ENCODE results near the gene EXOG. TPM values are rescaled to one million over a fixed set of nuclear protein-coding genes. Genes with fewer than 3 reads are reported as not detected.

Gene EXOG
- total and polyA plus RNA-seq, 2 donors (not counting 1 experiment from before 2014, with no cell fraction given) = 8.8 to 36.8 TPM

DNA sequence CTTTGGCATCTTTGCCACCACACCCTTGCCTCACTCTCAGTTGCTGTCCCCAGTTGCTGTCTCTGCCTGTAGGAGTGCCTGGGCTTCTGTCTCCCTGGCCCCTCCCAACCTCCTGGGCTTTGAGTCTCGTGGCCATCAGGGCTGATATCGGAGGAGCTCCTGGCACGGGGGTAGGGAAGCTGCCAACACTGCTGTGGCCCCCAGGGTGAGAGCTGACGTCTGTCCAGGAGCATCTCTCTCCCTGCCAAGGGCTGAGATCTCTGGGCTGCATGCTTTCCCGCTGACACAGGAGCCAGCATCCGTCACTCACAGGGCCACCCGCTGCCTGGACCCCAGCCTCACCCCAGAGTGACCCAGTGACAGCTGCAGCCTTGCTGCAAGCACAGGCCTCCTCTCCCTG, 47.4 kb downstream of the EXOG start:
- no peaks in the 10 kb centered on the region for H3K79me2 ChIP-seq (ENCODE audit: control insufficient read depth, insufficient read depth, low read length)
- no peak overlapping the region for H2AFZ ChIP-seq (ENCODE audit: insufficient read depth, low read depth, low read length, poor library complexity, severe bottlenecking)
- H3K27me3 ChIP-seq (replicated peaks in 1 of 4; ENCODE audit: control extremely low read depth in 1 of 4, control insufficient read depth in 3 of 4, insufficient read depth in 4 of 4, low read length in 3 of 4) = no peaks in the 10 kb centered on the region
- no peak overlapping the region for H3K4me2 ChIP-seq (replicated peaks; ENCODE audit: low read depth, low read length, poor library complexity, severe bottlenecking)
- H3K4me1 ChIP-seq (ENCODE audit: control insufficient read depth in 2 of 2, insufficient read depth in 2 of 2, low read length in 2 of 2) = no peaks in the 10 kb centered on the region
- no peak overlapping the region for H3K9ac ChIP-seq (ENCODE audit: low read length)
- H3K4me1 Mint-ChIP-seq = no peaks in the 10 kb centered on the region
- TF ChIP-seq, protein P1, sequence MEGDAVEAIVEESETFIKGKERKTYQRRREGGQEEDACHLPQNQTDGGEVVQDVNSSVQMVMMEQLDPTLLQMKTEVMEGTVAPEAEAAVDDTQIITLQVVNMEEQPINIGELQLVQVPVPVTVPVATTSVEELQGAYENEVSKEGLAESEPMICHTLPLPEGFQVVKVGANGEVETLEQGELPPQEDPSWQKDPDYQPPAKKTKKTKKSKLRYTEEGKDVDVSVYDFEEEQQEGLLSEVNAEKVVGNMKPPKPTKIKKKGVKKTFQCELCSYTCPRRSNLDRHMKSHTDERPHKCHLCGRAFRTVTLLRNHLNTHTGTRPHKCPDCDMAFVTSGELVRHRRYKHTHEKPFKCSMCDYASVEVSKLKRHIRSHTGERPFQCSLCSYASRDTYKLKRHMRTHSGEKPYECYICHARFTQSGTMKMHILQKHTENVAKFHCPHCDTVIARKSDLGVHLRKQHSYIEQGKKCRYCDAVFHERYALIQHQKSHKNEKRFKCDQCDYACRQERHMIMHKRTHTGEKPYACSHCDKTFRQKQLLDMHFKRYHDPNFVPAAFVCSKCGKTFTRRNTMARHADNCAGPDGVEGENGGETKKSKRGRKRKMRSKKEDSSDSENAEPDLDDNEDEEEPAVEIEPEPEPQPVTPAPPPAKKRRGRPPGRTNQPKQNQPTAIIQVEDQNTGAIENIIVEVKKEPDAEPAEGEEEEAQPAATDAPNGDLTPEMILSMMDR (IDR thresholded peaks at IDR 0.05) = no peak
- TF ChIP-seq EZH2 (IDR thresholded peaks at IDR 0.05; ENCODE audit: borderline replicate concordance, insufficient read depth, low read depth, low read length, poor library complexity, severe bottlenecking) = no peak
- no peak overlapping the region for H3K27ac ChIP-seq (ENCODE audit: low read length in 2 of 2)
- H3K4me3 Mint-ChIP-seq = no peak overlapping the region
- no peak overlapping the region for H3K4me3 ChIP-seq (ENCODE audit: control extremely low read depth in 1 of 5, extremely low read depth in 1 of 5, insufficient read depth in 1 of 5, low read depth in 2 of 5, low read length in 4 of 5)
- CTCF ChIA-PET = no interaction called here
- no peaks in the 10 kb centered on the region for H4K20me1 ChIP-seq (ENCODE audit: control insufficient read depth, insufficient read depth, low read length, poor library complexity, severe bottlenecking)
- POLR2A ChIA-PET = no interaction called here
- DNase-seq (no peak), ATAC-seq (ENCODE audit: low read depth) (no peak)
- H3K9me3 ChIP-seq (ENCODE audit: control extremely low read depth in 1 of 3, control insufficient read depth in 2 of 3, insufficient read depth in 1 of 3, low read length in 2 of 3) = no peaks in the 10 kb centered on the region
- no peaks in the 10 kb centered on the region for H3K9me3 Mint-ChIP-seq (ENCODE audit: insufficient read depth)
- 83% methylated on average over 7 of the region's 7 CpGs for WGBS (ENCODE audit: insufficient coverage)
- no peaks in the 10 kb centered on the region for H3K36me3 ChIP-seq (replicated peaks in 1 of 2; ENCODE audit: control extremely low read depth in 1 of 2, control insufficient read depth in 1 of 2, extremely low read depth in 1 of 2, insufficient read depth in 2 of 2, low read length in 1 of 2)
- intact Hi-C loops (cut with micrococcal nuclease) = no loop called here
- H3K27ac Mint-ChIP-seq = no peak overlapping the region
- H3K27me3 Mint-ChIP-seq = no peaks in the 10 kb centered on the region

DNA sequence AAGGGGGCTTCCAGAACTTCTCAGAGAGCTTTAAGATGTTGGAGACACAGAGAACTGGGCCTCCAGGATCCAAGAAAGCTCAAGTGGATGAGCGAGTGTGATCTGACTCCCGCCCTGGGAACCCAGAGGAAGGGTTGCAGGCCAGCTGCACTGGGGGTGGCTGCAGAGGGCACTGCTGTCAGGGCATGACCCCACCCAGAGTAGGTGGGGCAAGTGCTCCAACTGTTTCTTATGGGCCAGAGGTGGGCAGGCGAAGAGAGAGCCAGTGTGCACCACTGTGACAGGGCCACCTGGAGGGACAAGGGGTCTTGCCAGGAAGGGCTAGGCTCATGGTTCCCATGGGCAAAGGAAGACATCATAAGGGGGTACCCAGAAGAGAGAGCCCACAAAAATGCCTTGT, 48.8 kb downstream of the EXOG start:
- Histone ChIP-seq H3K27ac (ENCODE audit: low read length in 2 of 2) (no peak overlapping the region), H3K9ac (ENCODE audit: low read length) (no peak overlapping the region), H4K20me1 (ENCODE audit: control insufficient read depth, insufficient read depth, low read length, poor library complexity, severe bottlenecking) (no peaks in the 10 kb centered on the region), H3K27me3 (replicated peaks in 1 of 4; ENCODE audit: control extremely low read depth in 1 of 4, control insufficient read depth in 3 of 4, insufficient read depth in 4 of 4, low read length in 3 of 4) (no peaks in the 10 kb centered on the region), H3K4me1 (ENCODE audit: control insufficient read depth in 2 of 2, insufficient read depth in 2 of 2, low read length in 2 of 2) (no peaks in the 10 kb centered on the region), H3K79me2 (ENCODE audit: control insufficient read depth, insufficient read depth, low read length) (no peaks in the 10 kb centered on the region), H2AFZ (ENCODE audit: insufficient read depth, low read depth, low read length, poor library complexity, severe bottlenecking) (no peak overlapping the region), H3K36me3 (replicated peaks in 1 of 2; ENCODE audit: control extremely low read depth in 1 of 2, control insufficient read depth in 1 of 2, extremely low read depth in 1 of 2, insufficient read depth in 2 of 2, low read length in 1 of 2) (no peaks in the 10 kb centered on the region), H3K4me3 (ENCODE audit: control extremely low read depth in 1 of 5, extremely low read depth in 1 of 5, insufficient read depth in 1 of 5, low read depth in 2 of 5, low read length in 4 of 5) (no peak overlapping the region), H3K9me3 (ENCODE audit: control extremely low read depth in 1 of 3, control insufficient read depth in 2 of 3, insufficient read depth in 1 of 3, low read length in 2 of 3) (no peaks in the 10 kb centered on the region), H3K4me2 (replicated peaks; ENCODE audit: low read depth, low read length, poor library complexity, severe bottlenecking) (no peak overlapping the region)
- H3K27me3 Mint-ChIP-seq = no peaks in the 10 kb centered on the region
- H3K9me3 Mint-ChIP-seq (ENCODE audit: insufficient read depth) = no peaks in the 10 kb centered on the region
- CTCF ChIA-PET = no interaction called here
- no peak for TF ChIP-seq EZH2 (IDR thresholded peaks at IDR 0.05; ENCODE audit: borderline replicate concordance, insufficient read depth, low read depth, low read length, poor library complexity, severe bottlenecking)
- no peak for ATAC-seq (ENCODE audit: low read depth)
- intact Hi-C loops (cut with micrococcal nuclease) = no loop called here
- POLR2A ChIA-PET = no interaction called here
- H3K4me3 Mint-ChIP-seq = no peak overlapping the region
- no peak for DNase-seq
- H3K27ac Mint-ChIP-seq = no peak overlapping the region
- H3K4me1 Mint-ChIP-seq = no peaks in the 10 kb centered on the region
- WGBS (ENCODE audit: insufficient coverage) = 97% methylated on average over 3 of the region's 3 CpGs

Data from B cell (primary cell).